ENCODE measurements around the gene LPCAT3.
"Not testable (repeated sequence)": the region's sequence is repeated elsewhere in the genome, so short reads cannot be mapped to it uniquely, and the experiment has no call there.

LPCAT3 gene

GRCh38 chr12:7035463-7035862, 17.2 kb upstream of the LPCAT3 start:
- no peak for DNase-seq

- no peak for DNase-seq
These were observed 16.2 kb upstream of the LPCAT3 start for GRCh38 chr12:7034464-7034863.

- no peak for DNase-seq
These were observed 14.7 kb upstream of the LPCAT3 start for GRCh38 chr12:7032990-7033389.

GRCh38 chr12:7031306-7031705, 13.0 kb upstream of the LPCAT3 start:
- no peak for DNase-seq

GRCh38 chr12:7026854-7027253, 8.6 kb upstream of the LPCAT3 start:
- no peak for DNase-seq

GRCh38 chr12:7023114-7023513, 4.8 kb upstream of the LPCAT3 start:
- no peak for DNase-seq

- no peak for DNase-seq
These were observed 3.7 kb upstream of the LPCAT3 start for GRCh38 chr12:7021956-7022355.

- no peak for DNase-seq
These were observed 830 bp upstream of the LPCAT3 start for GRCh38 chr12:7019043-7019569.

- peak; percentile 49 for DNase-seq
These were observed 366 bp downstream of the LPCAT3 start for GRCh38 chr12:7017870-7018349.

GRCh38 chr12:7016958-7017571, 1.2 kb downstream of the LPCAT3 start:
- no peak for DNase-seq

- DNase-seq: no peak
These were observed 2.5 kb downstream of the LPCAT3 start for GRCh38 chr12:7015555-7016370.

GRCh38 chr12:7013101-7013500, 5.2 kb downstream of the LPCAT3 start:
- DNase-seq: no peak

- DNase-seq: no peak
These were observed 6.2 kb downstream of the LPCAT3 start for GRCh38 chr12:7012024-7012607.

- not testable (repeated sequence) for DNase-seq
These were observed 6.9 kb downstream of the LPCAT3 start for GRCh38 chr12:7011398-7011797.

- DNase-seq: no peak
These were observed 8.8 kb downstream of the LPCAT3 start for GRCh38 chr12:7009512-7009911.

GRCh38 chr12:7008864-7009263, 9.4 kb downstream of the LPCAT3 start:
- no peak for DNase-seq

GRCh38 chr12:7006639-7007038, 11.6 kb downstream of the LPCAT3 start:
- DNase-seq: no peak

GRCh38 chr12:7005311-7005710, 13.0 kb downstream of the LPCAT3 start:
- DNase-seq: no peak

- DNase-seq: no peak
These were observed 13.4 kb downstream of the LPCAT3 start for GRCh38 chr12:7004840-7005239.

- no peak for DNase-seq
These were observed 13.9 kb downstream of the LPCAT3 start for GRCh38 chr12:7004287-7004803.

GRCh38 chr12:7001921-7002591, 16.2 kb downstream of the LPCAT3 start:
- no peak for DNase-seq

- DNase-seq: no peak
These were observed 19.4 kb downstream of the LPCAT3 start for GRCh38 chr12:6998715-6999451.

Data from NCI-H510A (cell line).